ENCODE data around the gene BDP1. TPM values are rescaled to one million over a fixed set of nuclear protein-coding genes. Genes with fewer than 3 reads are reported as not detected.
A peak's percentile ranks its signal among the peaks of the same experiment; 100 is the strongest.

The BDP1 gene
- total RNA-seq, 4 donors from 2014 or later, result 26.5 to 42.9 (median 32.6) TPM

- TF ChIP-seq, protein P1, sequence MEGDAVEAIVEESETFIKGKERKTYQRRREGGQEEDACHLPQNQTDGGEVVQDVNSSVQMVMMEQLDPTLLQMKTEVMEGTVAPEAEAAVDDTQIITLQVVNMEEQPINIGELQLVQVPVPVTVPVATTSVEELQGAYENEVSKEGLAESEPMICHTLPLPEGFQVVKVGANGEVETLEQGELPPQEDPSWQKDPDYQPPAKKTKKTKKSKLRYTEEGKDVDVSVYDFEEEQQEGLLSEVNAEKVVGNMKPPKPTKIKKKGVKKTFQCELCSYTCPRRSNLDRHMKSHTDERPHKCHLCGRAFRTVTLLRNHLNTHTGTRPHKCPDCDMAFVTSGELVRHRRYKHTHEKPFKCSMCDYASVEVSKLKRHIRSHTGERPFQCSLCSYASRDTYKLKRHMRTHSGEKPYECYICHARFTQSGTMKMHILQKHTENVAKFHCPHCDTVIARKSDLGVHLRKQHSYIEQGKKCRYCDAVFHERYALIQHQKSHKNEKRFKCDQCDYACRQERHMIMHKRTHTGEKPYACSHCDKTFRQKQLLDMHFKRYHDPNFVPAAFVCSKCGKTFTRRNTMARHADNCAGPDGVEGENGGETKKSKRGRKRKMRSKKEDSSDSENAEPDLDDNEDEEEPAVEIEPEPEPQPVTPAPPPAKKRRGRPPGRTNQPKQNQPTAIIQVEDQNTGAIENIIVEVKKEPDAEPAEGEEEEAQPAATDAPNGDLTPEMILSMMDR (IDR thresholded peaks at IDR 0.05), result no peak
- DNase-seq (ENCODE audit: low spot score), result no peak
- ATAC-seq (ENCODE audit: low FRiP score), result no peak
Observed at GRCh38 chr5:71582945-71583584, 127.6 kb downstream of the BDP1 start.

DNA sequence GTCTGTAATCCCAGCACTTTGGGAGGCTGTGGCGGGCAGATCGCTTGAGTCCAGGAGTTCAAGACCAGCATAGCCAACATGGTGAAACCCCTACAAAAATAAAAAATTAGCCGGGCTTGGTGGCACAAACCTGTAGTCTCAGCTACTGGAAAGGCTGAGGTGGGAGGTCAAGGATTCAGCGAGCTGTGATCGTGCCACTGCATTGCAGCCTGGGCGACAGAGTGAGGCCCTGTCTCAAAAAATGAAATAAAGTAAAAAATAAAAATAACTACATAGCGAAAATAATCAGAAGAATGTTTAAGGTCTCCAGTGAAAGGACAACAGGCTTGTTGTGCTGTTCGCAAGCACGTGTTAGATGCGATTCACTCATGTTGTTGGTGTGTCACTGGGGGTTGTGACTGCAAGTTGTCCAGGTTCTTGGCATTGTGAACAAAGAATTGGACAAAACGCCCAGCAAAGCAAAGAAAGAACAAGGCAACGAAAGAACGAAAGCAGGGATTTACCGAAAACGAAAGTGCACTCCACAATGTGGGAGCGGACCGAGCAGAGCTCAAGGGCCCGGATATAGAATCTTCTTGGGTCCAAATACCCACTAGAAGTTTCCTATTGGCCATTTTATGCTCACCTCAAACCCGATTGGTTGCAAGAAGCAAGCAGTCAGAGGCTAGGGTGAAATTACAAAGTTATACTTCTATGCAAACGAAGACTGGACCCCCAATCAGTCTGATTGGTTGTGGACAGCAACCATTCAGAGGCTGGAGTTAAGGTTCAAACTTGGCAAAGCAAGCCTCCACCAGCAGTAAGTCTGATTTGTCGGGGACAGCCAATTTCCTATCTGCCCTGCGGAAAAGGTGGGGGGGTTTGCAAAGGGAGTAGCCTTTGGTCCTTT lies 130.8 kb downstream of the BDP1 start:
- ATAC-seq (ENCODE audit: low FRiP score) (no peak), DNase-seq (ENCODE audit: low spot score) (no peak)
- TF ChIP-seq, protein P1 (IDR thresholded peaks at IDR 0.05), result no peak

- ATAC-seq (ENCODE audit: low FRiP score) (peak; percentile 100), DNase-seq (ENCODE audit: low spot score) (peak; percentile 95)
- TF ChIP-seq, protein P1 (IDR thresholded peaks at IDR 0.05), result no peak
Observed at GRCh38 chr5:71586941-71587765, 131.7 kb downstream of the BDP1 start, which contains the start of gene MCCC2. MCCC2 (plus strand) TSS chr5:71587340; CDS start chr5:71587426, 86 bp downstream.

GRCh38 chr5:71587766-71588532 lies 132.5 kb downstream of the BDP1 start:
- TF ChIP-seq, protein P1 (IDR thresholded peaks at IDR 0.05), result no peak
- DNase-seq (ENCODE audit: low spot score) (no peak), ATAC-seq (ENCODE audit: low FRiP score) (peak; percentile 1)

- no peak for DNase-seq (ENCODE audit: low spot score)
- TF ChIP-seq, protein P1 (IDR thresholded peaks at IDR 0.05), result no peak
- ATAC-seq (ENCODE audit: low FRiP score), result no peak
Observed at GRCh38 chr5:71588533-71588885, 133.1 kb downstream of the BDP1 start.

DNA sequence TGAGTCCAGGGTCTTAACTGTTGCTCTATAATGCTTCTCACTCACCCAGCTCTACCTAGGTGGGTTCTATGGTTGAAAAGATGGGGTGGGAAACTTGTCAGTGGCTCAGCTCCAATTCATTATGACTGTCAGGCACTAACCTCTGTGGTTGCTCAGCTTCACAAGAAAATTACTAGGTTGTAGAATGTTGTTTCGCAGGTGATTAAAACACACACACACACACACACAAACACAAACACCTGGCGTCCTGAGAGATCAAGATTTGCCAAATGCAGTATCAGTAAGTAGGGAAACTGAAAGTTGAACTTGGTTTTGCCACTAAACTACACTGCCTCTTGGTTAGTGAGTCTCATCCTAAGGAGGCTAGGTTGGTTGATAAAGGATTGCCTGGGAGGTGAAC lies 134.5 kb downstream of the BDP1 start:
- TF ChIP-seq, protein P1 (IDR thresholded peaks at IDR 0.05), result no peak
- no peak for ATAC-seq (ENCODE audit: low FRiP score)
- no peak for DNase-seq (ENCODE audit: low spot score)

Measured in omental fat pad (tissue), 4 donors.